Kidney epithelial cell (primary cell): ENCODE data around the gene HOMER2. TPM values are rescaled to one million over a fixed set of nuclear protein-coding genes. Genes with fewer than 3 reads are reported as not detected.

Experiments used
- DNase-seq: peaks from one replicate; pipeline ENCODE4 v3.0.0-alpha.2; 2010; ENCODE audit warnings: low read depth
- H3K27me3 ChIP-seq: 2 replicates; pipeline ENCODE4 v1.6.0; 2011; ENCODE audit warnings: low read length; ENCODE audit not compliant: control insufficient read depth, insufficient read depth
- H3K36me3 ChIP-seq: 2 replicates; pipeline ENCODE4 v1.5.1; 2011; ENCODE audit warnings: low read length; ENCODE audit not compliant: control insufficient read depth, insufficient read depth
- H3K4me3 ChIP-seq: 2 replicates; pipeline ENCODE4 v1.5.1; 2011; ENCODE audit warnings: low read depth, mild to moderate bottlenecking, control low read depth, low read length
- total RNA-seq: library from RNA; depleted of rRNA; stranded (reverse); fragments of >200 nt; gene quantifications from 2 replicates; pipeline ENCODE4 v1.2.3, GENCODE V29; 2015
- TF ChIP-seq, protein P1 (sequence below): IDR thresholded peaks from 2 replicates; pipeline ENCODE4 v1.5.1; 2011; ENCODE audit warnings: mild to moderate bottlenecking, moderate library complexity, low read length, control low read depth, inconsistent platforms; ENCODE audit not compliant: insufficient read depth, poor library complexity, severe bottlenecking

HOMER2 gene
- total RNA-seq, 1 donor from 2014 or later, result 56.4 TPM

GRCh38 chr15:82839136-82839535 lies 113.4 kb downstream of the HOMER2 start:
- no peaks in the 10 kb centered on the region for H3K27me3 ChIP-seq
- no peak for DNase-seq
- no peak overlapping the region for H3K4me3 ChIP-seq
- peaks cover 5% of the 10 kb centered on the region for H3K36me3 ChIP-seq
- TF ChIP-seq, protein P1, sequence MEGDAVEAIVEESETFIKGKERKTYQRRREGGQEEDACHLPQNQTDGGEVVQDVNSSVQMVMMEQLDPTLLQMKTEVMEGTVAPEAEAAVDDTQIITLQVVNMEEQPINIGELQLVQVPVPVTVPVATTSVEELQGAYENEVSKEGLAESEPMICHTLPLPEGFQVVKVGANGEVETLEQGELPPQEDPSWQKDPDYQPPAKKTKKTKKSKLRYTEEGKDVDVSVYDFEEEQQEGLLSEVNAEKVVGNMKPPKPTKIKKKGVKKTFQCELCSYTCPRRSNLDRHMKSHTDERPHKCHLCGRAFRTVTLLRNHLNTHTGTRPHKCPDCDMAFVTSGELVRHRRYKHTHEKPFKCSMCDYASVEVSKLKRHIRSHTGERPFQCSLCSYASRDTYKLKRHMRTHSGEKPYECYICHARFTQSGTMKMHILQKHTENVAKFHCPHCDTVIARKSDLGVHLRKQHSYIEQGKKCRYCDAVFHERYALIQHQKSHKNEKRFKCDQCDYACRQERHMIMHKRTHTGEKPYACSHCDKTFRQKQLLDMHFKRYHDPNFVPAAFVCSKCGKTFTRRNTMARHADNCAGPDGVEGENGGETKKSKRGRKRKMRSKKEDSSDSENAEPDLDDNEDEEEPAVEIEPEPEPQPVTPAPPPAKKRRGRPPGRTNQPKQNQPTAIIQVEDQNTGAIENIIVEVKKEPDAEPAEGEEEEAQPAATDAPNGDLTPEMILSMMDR, result no peak

- Histone ChIP-seq H3K4me3 (no peak overlapping the region), H3K27me3 (no peaks in the 10 kb centered on the region), H3K36me3 (peaks cover 5% of the 10 kb centered on the region)
- TF ChIP-seq, protein P1, result no peak
- DNase-seq, result no peak
Measured at GRCh38 chr15:82838096-82838735, 114.3 kb downstream of the HOMER2 start.

DNA sequence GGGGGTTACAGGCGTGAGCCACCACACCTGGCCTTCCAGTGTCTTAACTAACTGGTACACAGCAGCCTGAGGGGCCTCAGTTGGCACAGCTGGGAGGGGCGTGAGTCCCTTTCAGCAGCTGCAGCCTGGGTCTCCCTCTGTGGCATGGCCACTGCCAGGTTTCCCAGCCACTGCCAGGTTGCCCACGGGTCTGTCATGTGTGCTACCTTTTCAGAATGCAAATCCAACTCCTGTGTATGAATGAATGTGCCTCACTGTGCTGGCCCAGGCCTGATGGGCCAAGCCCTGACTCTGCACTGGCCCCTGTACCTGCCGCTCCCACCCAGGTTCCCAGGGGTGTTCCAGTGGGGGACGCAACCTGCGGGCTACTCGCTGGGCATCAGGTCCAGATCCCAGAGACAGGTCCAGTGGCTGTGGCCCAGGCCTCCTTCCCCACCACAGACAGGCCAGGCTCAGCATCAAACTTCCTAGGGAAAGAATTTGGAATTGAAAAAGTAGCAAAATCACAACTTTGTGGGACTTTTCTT lies 117.1 kb downstream of the HOMER2 start:
- DNase-seq, result no peak
- TF ChIP-seq, protein P1, result no peak
- Histone ChIP-seq H3K27me3 (no peaks in the 10 kb centered on the region), H3K4me3 (no peak overlapping the region), H3K36me3 (peaks cover 5% of the 10 kb centered on the region)

DNA sequence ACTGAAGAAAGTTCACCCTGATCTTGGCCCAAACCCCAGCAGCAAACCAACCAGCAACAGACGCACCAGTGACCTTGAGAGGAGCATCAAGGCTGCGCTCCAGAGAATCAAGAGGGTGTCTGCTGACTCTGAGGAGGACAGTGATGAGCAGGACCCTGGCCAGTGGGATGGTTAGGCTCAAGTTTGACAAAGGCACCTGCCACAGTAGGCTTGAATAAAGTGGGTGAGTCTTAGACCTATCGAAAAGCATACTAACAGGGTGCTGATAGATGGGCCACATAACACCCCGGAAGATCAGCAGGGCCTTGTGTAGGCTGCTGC lies 119.2 kb downstream of the HOMER2 start:
- TF ChIP-seq, protein P1, result no peak
- H3K4me3 ChIP-seq, result no peak overlapping the region
- no peak for DNase-seq
- H3K27me3 ChIP-seq, result no peaks in the 10 kb centered on the region
- peaks cover 7% of the 10 kb centered on the region for H3K36me3 ChIP-seq

GRCh38 chr15:82832601-82833361 lies 119.7 kb downstream of the HOMER2 start:
- Histone ChIP-seq H3K4me3 (no peak overlapping the region), H3K36me3 (peaks cover 7% of the 10 kb centered on the region), H3K27me3 (no peaks in the 10 kb centered on the region)
- DNase-seq, result peak; percentile 89
- TF ChIP-seq, protein P1, result peak; percentile 3
